ENCODE results near the gene DCAKD.

DNA sequence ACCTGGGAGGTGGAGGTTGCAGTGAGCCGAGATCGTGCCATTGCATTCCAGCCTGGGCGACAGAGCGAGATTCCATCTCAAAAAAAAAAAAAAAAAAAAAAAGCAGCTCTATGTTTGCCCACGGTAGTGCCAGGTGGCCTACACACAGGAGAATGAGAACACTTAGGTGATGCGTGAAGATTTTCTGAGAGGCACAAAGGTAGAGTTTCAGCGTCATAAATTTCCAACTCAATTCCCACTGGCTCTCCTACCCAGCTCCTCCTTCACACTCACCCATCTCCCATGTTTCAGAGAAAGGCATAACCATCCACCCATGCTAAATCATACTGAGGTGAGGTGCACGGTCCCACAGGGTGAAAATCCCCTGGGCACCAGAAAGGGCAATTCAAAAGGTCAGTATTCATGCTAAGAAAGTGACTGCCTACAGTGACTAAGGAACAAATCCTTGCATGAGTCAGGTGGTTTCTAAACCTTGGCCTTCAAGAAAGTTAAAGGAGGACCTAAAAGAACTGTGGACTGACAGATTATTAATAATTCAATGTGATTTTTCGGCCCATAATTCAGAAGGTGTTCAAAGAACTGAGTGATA, 4.8 kb downstream of the DCAKD start:
- TF ChIP-seq, protein P1, sequence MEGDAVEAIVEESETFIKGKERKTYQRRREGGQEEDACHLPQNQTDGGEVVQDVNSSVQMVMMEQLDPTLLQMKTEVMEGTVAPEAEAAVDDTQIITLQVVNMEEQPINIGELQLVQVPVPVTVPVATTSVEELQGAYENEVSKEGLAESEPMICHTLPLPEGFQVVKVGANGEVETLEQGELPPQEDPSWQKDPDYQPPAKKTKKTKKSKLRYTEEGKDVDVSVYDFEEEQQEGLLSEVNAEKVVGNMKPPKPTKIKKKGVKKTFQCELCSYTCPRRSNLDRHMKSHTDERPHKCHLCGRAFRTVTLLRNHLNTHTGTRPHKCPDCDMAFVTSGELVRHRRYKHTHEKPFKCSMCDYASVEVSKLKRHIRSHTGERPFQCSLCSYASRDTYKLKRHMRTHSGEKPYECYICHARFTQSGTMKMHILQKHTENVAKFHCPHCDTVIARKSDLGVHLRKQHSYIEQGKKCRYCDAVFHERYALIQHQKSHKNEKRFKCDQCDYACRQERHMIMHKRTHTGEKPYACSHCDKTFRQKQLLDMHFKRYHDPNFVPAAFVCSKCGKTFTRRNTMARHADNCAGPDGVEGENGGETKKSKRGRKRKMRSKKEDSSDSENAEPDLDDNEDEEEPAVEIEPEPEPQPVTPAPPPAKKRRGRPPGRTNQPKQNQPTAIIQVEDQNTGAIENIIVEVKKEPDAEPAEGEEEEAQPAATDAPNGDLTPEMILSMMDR (IDR thresholded peaks at IDR 0.05) = no peak
- TF ChIP-seq POLR2AphosphoS5 (IDR thresholded peaks at IDR 0.05) = no peak
